Measurements from ENCODE around the gene ASTN2. TPM values are rescaled to one million over a fixed set of nuclear protein-coding genes. Genes with fewer than 3 reads are reported as not detected.
A peak's percentile ranks its signal among the peaks of the same experiment; 100 is the strongest.

Gene ASTN2
- total and polyA plus RNA-seq, 9 of the 15 experiments (the other 6 are each of a cell fraction or from before 2014, with no cell fraction given), result 0.56 to 3.5 (median 1.9) TPM

GRCh38 chr9:116471093-116471906 lies 943.6 kb downstream of the ASTN2 start (continued):
- no peak for TF ChIP-seq NR0B1 (IDR thresholded peaks at IDR 0.05; ENCODE audit: partially characterized antibody)
- peak; percentile 52; the same call in 1 of the 2 replicates for TF ChIP-seq TCF3 (CRISPR knock-in tag; IDR thresholded peaks at IDR 0.05)
- TF ChIP-seq FOXK2 (conservative IDR thresholded peaks at IDR 0.05 in 1 of 2, IDR thresholded peaks at IDR 0.05 in 1 of 2; ENCODE audit: low read depth in 2 of 2), result peak; percentile 25 to 54; a peak in 3 of 4 replicates
- peak; percentile 65 for TF ChIP-seq TEAD4 (IDR thresholded peaks at IDR 0.05; ENCODE audit: low read length)
- no peak for TF ChIP-seq TEAD4 (CRISPR knock-in tag; IDR thresholded peaks at IDR 0.05; ENCODE audit: borderline replicate concordance)
- no peak for TF ChIP-seq ZFPM2 (CRISPR knock-in tag; IDR thresholded peaks at IDR 0.05)
- TF ChIP-seq NUFIP1 (IDR thresholded peaks at IDR 0.05; ENCODE audit: partially characterized antibody), result no peak
- TF ChIP-seq KLF16 (IDR thresholded peaks at IDR 0.05), result no peak; the same call in 1 of the 2 replicates
- no peak for TF ChIP-seq HNRNPK (IDR thresholded peaks at IDR 0.05; ENCODE audit: low read depth, low read length, poor library complexity, severe bottlenecking)
- no peak for TF ChIP-seq ZFP36 (IDR thresholded peaks at IDR 0.05; ENCODE audit: low read depth, low read length, partially characterized antibody)
- no peak for TF ChIP-seq ZNF436 (CRISPR knock-in tag; IDR thresholded peaks at IDR 0.05)
- TF ChIP-seq TAF15 (IDR thresholded peaks at IDR 0.05; ENCODE audit: low read depth, low read length), result no peak
- no peak for TF ChIP-seq SMARCB1 (IDR thresholded peaks at IDR 0.05; ENCODE audit: insufficient read length, low read depth)
- no peak for TF ChIP-seq ATF1 (CRISPR knock-in tag; IDR thresholded peaks at IDR 0.05)
- TF ChIP-seq ATF1 (tag; IDR thresholded peaks at IDR 0.05), result no peak
- TF ChIP-seq CREB3L1 (IDR thresholded peaks at IDR 0.05; ENCODE audit: borderline replicate concordance, low read depth), result no peak; the same call in 1 of the 2 replicates
- no peak for TF ChIP-seq ZC3H4 (CRISPR knock-in tag; IDR thresholded peaks at IDR 0.05; ENCODE audit: borderline replicate concordance)
- TF ChIP-seq MXI1 (IDR thresholded peaks at IDR 0.05; ENCODE audit: low read depth, low read length), result no peak
- no peak; the same call in 1 of the 2 replicates for TF ChIP-seq NCOA1 (IDR thresholded peaks at IDR 0.05; ENCODE audit: low read depth)
- TF ChIP-seq TFAM (CRISPR knock-in tag; conservative IDR thresholded peaks at IDR 0.05), result no peak
- TF ChIP-seq TCF7L2 (IDR thresholded peaks at IDR 0.05; ENCODE audit: low read depth, low read length), result no peak
- 0 out of 2 replicates have a peak, but pooled peaks have one; percentile 12 for TF ChIP-seq FOXM1 (IDR thresholded peaks at IDR 0.05; ENCODE audit: low read depth)
- TF ChIP-seq FOXM1 (CRISPR knock-in tag; IDR thresholded peaks at IDR 0.05; ENCODE audit: low read depth), result no peak
- TF ChIP-seq BRF2 (IDR thresholded peaks at IDR 0.05; ENCODE audit: borderline replicate concordance, insufficient read depth, insufficient read length), result no peak
- 0 out of 2 replicates have a peak, but pooled peaks have one; percentile 10 for TF ChIP-seq CC2D1A (IDR thresholded peaks at IDR 0.05)
- TF ChIP-seq ETS2 (tag; IDR thresholded peaks at IDR 0.05; ENCODE audit: borderline replicate concordance, poor library complexity, severe bottlenecking), result no peak

Measured in K562 (cell line).